ENCODE measurements around the gene CELF1.

GRCh38 chr11:47499614-47500013 is 53.3 kb downstream of the CELF1 start:
- TF ChIP-seq CTCF (IDR thresholded peaks at IDR 0.05 in 2 of 3, conservative IDR thresholded peaks at IDR 0.05 in 1 of 3; ENCODE audit: control insufficient read depth in 2 of 3, extremely low read depth in 1 of 3, insufficient read depth in 1 of 3, low read depth in 3 of 3, low read length in 3 of 3) = no peak
- no peak for TF ChIP-seq EZH2 (IDR thresholded peaks at IDR 0.05; ENCODE audit: borderline replicate concordance, control insufficient read depth, low read depth, low read length)
- no peak for TF ChIP-seq JUNB (IDR thresholded peaks at IDR 0.05)
- TF ChIP-seq USF2 (IDR thresholded peaks at IDR 0.05; ENCODE audit: borderline replicate concordance, low read depth, low read length) = no peak
- TF ChIP-seq RFX5 (IDR thresholded peaks at IDR 0.05; ENCODE audit: low read depth, low read length) = no peak
- TF ChIP-seq FOXM1 (IDR thresholded peaks at IDR 0.05; ENCODE audit: low read depth, low read length) = no peak
- no peak for TF ChIP-seq ZSCAN29 (IDR thresholded peaks at IDR 0.05)
- no peak for TF ChIP-seq POLR2AphosphoS5 (IDR thresholded peaks at IDR 0.05; ENCODE audit: low read length)
- no peak for TF ChIP-seq RCOR1 (conservative IDR thresholded peaks at IDR 0.05; ENCODE audit: low read depth, low read length)
- TF ChIP-seq EGR1 (IDR thresholded peaks at IDR 0.05; ENCODE audit: borderline replicate concordance in 1 of 2, low read depth in 2 of 2, low read length in 2 of 2) = no peak
- no peak for TF ChIP-seq ATF3 (IDR thresholded peaks at IDR 0.05; ENCODE audit: borderline replicate concordance, extremely low read depth, low read depth, low read length)
- no peak for TF ChIP-seq CHD2 (IDR thresholded peaks at IDR 0.05; ENCODE audit: borderline replicate concordance, low read depth, low read length)
- no peak for TF ChIP-seq BRCA1 (IDR thresholded peaks at IDR 0.05; ENCODE audit: low read depth, low read length)
